22Rv1 (cell line): Measurements from ENCODE around the gene CAVIN2.

ENCODE experiments used
- ZFX ChIP-seq: fragments of 450-650 bp; IDR thresholded peaks from 2 replicates; pipeline ENCODE4 v1.6.1; 2017; ENCODE audit warnings: antibody characterized with exemption, borderline replicate concordance
- TF ChIP-seq, protein P1 (sequence below): fragments of 450-650 bp; IDR thresholded peaks from 2 replicates; pipeline ENCODE4 v1.5.1; 2017; ENCODE audit warnings: mild to moderate bottlenecking

DNA sequence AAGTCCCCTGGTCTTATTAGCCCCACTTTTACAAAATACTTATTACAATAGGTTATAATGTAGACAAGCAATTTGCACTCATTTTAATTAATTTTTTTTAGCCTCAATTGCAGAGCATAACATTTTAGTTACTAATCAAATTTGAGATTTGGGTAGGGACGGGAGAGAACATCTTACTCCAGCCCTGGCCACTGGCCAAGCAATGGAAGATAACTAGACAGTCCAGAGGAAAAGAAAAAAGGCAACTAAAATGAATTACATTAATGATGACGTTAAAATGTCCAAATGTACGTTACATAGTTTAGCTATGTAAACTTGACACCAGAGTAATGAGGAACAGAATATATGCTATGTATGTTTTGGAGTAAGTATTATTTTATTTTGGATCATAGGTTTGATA lies 11.0 kb upstream of the CAVIN2 start:
- TF ChIP-seq, protein P1, sequence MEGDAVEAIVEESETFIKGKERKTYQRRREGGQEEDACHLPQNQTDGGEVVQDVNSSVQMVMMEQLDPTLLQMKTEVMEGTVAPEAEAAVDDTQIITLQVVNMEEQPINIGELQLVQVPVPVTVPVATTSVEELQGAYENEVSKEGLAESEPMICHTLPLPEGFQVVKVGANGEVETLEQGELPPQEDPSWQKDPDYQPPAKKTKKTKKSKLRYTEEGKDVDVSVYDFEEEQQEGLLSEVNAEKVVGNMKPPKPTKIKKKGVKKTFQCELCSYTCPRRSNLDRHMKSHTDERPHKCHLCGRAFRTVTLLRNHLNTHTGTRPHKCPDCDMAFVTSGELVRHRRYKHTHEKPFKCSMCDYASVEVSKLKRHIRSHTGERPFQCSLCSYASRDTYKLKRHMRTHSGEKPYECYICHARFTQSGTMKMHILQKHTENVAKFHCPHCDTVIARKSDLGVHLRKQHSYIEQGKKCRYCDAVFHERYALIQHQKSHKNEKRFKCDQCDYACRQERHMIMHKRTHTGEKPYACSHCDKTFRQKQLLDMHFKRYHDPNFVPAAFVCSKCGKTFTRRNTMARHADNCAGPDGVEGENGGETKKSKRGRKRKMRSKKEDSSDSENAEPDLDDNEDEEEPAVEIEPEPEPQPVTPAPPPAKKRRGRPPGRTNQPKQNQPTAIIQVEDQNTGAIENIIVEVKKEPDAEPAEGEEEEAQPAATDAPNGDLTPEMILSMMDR, result no peak
- TF ChIP-seq ZFX, result no peak
